Measurements from ENCODE around the gene TEKTIP1.
"Not testable (repeated sequence)": the region's sequence is repeated elsewhere in the genome, so short reads cannot be mapped to it uniquely, and the experiment has no call there.

The TEKTIP1 gene

GRCh38 chr19:3508121-3508661 is 30.8 kb upstream of the TEKTIP1 start:
- not testable (repeated sequence) for DNase-seq (ENCODE audit: low read depth)

DNA sequence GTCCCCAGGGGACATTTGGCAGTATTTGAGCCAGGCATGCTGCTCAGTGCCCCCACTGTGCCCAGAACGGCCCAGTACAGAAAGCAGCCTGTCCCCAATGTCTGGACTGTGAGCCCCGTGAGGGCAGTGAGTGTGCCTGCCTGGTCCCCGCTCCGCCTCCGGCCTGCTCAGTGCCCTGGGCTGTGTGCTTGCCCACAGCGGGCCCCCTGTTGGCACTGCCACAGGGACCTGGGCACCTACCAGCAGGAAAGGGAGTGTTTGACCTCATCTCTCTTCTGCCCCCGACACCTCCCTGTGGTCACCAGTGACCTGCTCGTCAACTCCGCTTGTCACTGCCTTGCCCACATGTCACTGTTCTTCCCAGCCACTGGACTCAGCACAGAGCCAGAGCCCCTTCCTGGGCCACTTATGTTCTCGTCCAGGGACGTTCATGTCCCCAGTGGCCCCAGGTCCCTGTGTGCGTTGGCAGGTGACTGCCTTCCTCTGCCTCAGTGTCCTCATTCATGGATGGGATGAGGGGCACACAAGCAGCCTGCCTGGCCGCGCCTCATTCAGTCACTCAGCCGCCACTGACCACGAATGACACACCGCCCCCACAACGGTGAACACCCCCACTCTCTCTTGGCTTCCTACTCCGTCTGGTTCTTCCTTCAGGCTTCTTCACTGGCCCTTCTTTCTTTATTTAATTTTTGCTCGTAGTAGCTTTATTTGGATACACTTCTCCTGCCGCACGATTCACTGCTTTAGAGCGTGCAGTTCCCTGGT is 30.0 kb upstream of the TEKTIP1 start:
- no peak for DNase-seq (ENCODE audit: low read depth)

DNA sequence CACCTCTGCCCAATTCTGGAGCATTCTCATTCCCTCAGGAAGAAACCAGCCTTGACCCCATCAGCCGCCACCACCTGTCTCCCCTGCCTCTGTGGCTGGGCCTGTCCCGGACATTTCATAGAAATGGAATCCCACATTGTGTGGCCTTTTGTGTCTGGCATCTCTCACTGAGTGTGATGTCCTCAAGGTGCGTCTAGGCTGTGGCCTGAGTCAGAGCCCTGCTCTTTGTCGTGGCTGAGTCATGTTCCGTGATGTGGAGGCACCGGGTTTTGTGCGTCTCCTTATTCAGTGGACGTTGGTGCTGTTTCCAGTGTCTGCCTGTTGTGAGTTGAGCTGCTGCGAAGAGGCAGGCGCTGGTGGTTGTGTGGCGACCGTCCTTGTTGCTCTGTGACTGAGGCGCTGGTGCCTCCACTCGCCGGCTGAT is 29.4 kb upstream of the TEKTIP1 start:
- no peak for DNase-seq (ENCODE audit: low read depth)

DNA sequence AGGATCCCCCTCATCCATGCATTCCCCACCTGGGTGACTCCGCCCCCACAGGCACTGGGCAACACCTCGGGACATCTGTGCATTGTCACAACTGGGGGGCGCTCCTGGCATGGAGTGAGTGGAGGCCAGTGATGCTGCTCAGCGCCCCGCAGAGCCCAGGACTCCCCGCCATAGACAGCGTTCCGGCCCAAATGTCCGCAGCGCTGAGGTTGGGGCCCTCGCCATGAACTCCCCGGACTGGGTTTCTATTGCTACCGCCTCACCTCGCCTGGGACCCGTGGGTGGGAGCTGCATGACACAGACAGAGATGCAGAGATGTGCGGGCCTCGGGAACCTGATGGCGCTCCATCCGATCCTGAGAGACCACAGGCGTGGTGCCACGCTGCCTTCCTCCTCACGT is 28.2 kb upstream of the TEKTIP1 start:
- DNase-seq (ENCODE audit: low read depth), result no peak

GRCh38 chr19:3511506-3512251 is 27.3 kb upstream of the TEKTIP1 start:
- no peak for DNase-seq (ENCODE audit: low read depth)

GRCh38 chr19:3512562-3513228 is 26.3 kb upstream of the TEKTIP1 start:
- DNase-seq (ENCODE audit: low read depth), result no peak

DNA sequence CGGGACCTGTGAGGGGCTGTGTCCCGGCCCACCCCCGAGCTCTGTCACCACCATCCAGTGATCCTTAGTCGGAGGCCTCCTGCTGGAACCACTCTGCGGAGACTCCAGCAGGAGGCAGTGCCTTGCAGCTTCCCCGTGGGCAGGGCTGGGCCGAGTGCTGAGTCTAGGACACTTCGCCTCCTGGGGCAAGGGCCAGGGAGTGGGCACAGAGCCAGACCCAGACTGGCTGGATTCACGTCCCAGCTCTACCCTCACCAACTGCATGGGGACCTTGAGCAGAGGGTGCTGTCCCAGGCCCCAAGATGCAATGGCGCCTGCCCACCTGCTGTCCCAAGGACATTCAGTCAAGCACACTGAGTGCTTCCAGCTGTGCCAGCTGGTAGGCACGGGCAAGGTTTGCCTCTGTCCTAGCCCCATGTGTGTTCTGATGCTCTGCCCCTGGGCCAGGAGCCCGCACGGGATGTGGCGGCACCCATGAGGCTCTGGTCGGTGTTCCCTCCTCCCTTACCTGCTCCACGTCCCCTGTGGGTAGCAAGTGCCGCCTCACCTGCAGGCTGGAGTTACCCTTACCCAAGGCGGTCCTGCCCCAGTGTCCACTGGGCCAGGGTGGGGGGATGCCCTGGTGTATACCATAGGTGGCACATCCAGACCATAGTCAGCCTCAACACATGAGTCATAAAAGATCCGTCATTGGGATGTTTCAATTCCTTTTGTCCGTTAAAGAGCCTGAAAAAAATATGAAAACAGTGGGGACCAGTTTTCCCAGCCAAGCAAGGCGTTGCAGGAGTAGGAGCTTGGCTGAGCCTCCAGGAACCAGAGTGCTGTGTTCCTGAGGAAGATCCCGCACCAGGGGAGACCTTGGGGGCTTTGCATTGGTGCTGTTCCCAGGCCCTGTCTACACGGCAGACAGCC is 25.5 kb upstream of the TEKTIP1 start:
- DNase-seq (ENCODE audit: low read depth), result no peak

DNA sequence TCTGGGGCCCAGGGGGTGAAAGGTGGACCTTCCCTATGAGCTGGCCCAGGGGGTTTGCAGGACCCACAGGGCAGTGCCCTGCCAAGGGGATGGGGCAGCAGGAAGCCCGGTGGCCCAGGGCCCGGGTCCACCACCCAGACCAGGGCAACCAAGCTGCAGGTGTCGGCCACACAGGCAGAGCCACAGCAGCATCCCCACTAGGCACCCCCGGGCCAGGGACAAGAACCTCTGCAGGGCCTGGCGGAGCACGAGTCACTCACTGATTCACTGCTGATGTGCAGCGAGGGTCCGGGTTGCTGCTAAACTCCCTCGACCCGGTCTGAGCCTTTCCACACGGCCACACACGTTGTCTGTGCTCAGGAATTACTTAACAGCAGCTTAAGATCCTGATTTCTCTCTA is 24.0 kb upstream of the TEKTIP1 start:
- no peak for DNase-seq (ENCODE audit: low read depth)

DNA sequence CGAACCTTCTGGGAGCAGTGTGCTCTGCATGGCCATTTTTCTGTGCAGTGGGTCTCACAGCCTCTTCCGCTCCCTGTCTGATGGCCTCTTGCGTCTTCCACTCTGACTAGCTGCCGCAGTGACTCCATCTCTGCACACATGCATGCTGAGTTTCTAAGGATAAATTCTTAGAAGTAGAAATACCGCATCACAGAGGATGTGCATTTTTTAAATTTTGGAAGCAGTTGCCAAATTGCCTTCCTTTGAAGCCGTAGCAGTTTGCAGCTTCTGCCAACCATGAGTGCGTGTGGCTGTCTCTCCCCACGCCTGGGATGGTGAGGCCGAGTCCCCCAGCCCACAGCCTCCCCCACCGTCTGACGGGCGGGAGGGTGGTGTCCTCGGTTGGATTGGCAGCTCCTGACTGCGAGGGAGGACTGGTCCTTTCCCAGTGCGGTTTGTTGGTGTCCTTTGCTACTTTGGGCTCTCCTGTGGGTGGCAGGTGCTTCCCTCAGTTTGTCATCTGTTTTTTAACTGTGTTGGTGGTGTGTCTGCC is 23.0 kb upstream of the TEKTIP1 start:
- no peak for DNase-seq (ENCODE audit: low read depth)

DNA sequence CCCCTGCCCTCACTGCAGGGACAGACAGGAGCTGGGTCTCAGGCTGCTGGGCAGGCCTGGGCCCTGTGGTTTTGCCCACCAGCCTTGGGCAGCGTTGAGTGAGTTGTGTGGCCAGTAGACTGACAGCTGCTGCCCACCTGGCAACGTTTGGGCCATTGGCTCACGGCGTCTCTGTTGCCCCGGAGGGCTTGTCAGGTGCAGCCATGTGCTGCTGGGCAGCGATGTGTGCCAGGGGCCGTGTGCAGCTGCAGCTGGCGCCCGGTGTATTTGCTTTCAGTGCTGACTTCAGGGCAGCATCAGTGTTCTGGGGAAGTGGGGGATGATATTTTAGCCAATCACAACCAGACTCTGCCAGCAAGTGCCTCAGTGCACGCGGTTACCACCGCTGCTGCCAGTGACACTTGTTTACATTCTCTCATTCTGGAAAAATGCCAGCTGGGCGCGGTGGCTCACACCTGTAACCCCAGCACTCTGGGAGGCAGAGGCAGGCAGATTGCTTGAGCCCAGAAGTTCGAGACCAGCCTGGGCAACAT is 22.2 kb upstream of the TEKTIP1 start:
- DNase-seq (ENCODE audit: low read depth), result no peak

GRCh38 chr19:3517638-3518037 is 21.3 kb upstream of the TEKTIP1 start:
- DNase-seq (ENCODE audit: low read depth), result no peak

DNA sequence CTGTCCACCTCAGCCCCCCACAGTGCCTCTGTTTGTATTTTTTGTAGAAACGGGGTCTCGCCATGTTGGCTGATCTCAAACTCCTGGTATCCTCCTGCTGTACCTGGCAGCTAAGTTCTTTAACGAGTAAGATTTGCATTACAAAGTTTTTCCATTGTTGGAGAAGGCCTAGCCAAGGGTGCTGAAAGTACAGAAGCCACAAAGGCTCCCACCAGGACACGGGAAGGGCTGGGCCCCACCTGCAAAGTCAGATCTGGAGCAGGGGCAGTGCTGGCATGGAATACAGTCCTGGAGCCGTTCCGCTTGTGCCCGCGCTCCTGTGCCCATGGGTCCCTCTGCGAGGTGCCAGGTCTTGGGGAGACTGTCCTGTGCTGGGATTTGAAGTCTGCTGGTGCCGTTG is 20.7 kb upstream of the TEKTIP1 start:
- no peak for DNase-seq (ENCODE audit: low read depth)

DNA sequence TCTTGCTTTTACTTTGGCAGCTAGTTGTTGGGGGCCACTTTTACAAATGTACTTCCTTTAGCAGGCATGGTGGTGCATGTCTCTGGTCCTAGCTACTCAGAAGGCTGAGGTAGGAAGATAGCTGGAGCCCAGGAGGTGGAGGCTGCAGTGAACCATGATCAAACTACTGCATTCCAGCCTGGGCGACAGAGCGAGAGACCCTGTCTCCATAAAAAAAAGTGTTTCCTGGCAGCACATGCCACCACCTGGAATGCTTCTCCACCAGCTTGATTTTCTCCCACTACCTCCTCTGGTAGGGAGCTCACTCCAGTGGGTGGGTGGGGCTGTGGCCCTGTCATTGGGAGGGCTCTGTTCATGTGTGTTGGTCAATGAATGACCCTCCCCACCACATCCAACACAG is 20.3 kb upstream of the TEKTIP1 start:
- DNase-seq (ENCODE audit: low read depth), result no peak

GRCh38 chr19:3519126-3519525 is 19.8 kb upstream of the TEKTIP1 start:
- no peak for DNase-seq (ENCODE audit: low read depth)

DNA sequence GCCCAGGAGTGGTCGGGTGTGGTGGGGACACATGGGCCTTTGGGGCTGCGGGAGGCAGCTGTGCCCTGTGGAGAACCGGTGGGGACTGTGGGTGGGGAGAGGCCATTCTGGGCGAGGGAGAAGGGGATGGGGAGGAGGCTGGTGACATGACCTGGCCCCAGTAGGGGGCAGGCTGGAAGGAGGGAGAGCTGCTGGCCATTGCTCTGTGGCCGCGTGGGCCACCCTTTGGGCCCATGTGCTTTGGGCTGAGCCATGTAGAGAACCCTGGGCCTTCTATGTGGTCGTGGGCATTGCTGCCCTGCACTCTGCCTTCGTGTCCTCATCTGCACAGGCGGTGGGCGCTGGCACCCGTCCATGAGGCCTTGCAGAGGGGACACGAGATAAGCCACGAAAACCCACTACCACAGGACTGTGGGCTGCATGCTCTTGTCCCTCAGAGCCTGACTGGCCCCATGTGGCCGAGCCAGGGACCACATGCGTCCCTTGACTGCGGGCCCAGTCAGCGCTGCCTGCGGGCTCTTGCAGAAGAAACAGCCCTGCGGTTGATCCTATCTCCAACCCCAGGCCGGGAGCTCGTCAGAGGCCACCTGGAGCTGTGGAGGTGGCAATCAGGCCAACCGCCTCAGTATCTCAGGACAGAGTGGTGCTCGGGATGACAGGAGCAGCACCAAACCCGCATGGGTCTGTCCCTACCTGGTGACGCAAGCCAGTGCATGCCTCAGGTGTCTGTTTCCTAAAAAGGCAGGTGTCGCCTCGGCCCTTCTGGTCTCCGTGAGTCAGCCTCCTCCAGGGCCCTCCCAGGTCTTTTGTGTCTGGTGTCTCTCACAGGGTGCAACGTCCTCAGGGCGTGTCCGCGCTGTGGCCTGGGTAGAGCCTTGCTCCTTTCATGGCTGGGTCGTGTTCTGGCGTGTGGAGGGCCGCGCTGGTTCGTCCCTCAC is 18.5 kb upstream of the TEKTIP1 start:
- DNase-seq (ENCODE audit: low read depth), result no peak

DNA sequence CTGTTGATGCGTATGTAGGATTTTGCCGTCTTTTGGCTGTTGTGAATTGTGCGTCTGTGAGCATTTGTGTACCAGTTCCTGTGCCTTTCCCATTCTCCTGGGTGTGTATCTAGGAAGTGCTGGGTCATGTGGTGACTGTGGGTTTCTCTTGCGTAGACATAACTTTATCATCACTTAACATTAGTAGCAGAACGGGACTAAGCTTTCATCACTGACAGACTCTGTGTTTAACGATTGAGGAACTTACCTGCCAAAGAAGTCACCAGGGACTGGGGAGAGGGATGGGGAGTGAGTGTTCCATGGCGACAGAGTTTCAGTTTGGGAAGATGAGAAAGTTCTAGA is 17.9 kb upstream of the TEKTIP1 start:
- DNase-seq (ENCODE audit: low read depth), result no peak

DNA sequence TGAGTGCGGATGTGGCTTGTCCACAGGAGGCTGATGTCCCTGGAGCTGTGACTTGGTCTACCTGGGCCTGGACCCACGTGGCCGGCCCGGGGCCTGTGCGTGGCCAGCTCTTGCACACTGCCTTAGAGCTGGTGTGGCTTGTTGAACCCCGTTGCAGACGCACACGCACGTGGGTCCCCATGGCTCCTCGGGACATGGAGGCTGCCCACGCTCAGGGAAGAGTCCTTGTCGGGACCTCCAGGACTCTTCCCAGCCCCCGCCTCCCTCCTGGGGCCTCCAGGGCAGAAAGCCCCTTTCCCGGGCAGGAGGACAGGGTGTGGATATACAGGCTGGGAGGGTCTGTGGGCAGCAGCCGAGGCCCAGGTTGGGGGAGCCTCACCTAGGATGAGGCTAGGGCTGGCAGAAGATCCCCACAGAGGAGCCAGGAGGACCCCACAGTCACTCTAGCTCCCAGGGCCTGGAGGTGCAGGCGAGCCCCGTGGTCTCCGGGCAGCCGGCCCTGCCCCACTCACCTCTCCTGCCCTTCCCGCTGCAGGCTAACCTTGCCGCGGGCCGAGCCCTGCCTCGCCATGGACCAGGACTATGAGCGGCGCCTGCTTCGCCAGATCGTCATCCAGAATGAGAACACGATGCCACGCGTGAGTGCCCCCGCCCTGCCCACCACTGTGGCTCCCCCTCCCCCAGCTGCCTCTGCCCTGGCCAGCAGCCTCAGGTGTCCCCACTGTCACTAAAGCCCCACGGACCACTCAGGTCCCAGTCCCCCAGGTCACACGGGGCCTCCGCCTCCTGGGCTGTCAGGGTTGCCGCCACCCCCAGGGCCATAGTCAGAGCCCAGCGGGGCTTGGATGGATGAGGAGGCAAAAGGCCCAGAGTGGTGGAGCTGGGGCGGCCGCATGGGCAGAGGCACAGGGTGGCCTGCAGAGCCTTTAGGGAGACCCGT is 16.3 kb upstream of the TEKTIP1 start:
- DNase-seq (ENCODE audit: low read depth), result no peak

DNA sequence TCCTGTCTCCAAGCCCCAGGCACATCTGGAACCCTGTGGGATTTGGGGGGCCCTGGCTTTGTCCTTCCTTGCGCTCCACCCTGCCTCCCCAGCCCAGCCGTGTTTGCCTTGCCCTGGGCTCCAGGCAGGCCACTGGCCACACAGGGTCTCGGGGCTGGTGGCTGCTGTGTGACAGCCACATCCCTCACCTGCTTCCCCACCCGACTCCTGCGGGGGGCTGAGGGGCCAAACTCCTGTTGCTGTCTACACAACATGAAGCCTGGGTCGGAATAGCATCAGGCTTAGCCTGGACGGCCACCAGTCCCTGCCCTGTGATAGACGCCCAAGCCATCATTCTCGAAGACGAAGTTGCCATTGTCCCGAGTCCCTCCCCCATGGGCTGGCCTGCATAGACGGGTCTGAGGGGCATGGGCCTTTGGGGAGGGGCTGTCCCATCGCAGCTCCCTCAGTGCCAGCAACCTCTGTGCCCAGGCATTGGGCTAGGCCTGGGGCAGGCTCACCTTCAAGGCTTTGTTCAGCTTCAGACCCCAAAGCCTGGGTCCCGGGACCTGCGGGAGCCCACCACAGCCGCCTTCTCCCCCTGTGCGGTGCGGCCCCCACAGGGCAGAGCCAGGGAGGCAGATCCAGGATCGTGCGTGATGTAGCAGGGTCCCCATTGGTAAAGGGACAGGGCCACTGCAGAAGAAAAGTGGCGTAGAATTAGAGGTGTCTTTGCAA is 15.5 kb upstream of the TEKTIP1 start:
- no peak for DNase-seq (ENCODE audit: low read depth)
